ENCODE measurements around the gene EXOC6B. TPM values are rescaled to one million over a fixed set of nuclear protein-coding genes. Genes with fewer than 3 reads are reported as not detected.

Gene EXOC6B
- total and polyA plus RNA-seq, 12 donors, result 16.3 to 243 (median 144) TPM

GRCh38 chr2:72278046-72278445 is 547.8 kb downstream of the EXOC6B start:
- Histone ChIP-seq H3K9me3 (peaks cover 0 to 4% (median 0%) of the 10 kb centered on the region in 11 donors), H3K27me3 (no peaks in the 10 kb centered on the region), H3K4me3 (no peak overlapping the region), H3K27ac (no peak overlapping the region), H3K4me1 (peaks cover 0 to 48% (median 7%) of the 10 kb centered on the region in 9 donors), H3K36me3 (no peaks in the 10 kb centered on the region)
- no peak for TF ChIP-seq CTCF (IDR thresholded peaks at IDR 0.05)
- peak in 2 of 8 donors; percentile 60 to 73 for ATAC-seq
- intact Hi-C loops (cut with DNase I), result no loop called here
- DNase-seq, result no peak

GRCh38 chr2:72276876-72277275 is 549.0 kb downstream of the EXOC6B start:
- WGBS, 2 donors, result 57 to 67% methylated on average over 1 of the region's 1 CpG
- Histone ChIP-seq H3K27ac (no peak overlapping the region), H3K4me1 (peaks cover 0 to 57% (median 10%) of the 10 kb centered on the region in 9 donors), H3K36me3 (no peaks in the 10 kb centered on the region), H3K9me3 (no peaks in the 10 kb centered on the region), H3K4me3 (no peak overlapping the region), H3K27me3 (no peaks in the 10 kb centered on the region)
- ATAC-seq (no peak), DNase-seq (no peak)
- intact Hi-C loops (cut with DNase I), result no loop called here
- TF ChIP-seq CTCF (IDR thresholded peaks at IDR 0.05), result no peak

- Histone ChIP-seq H3K4me1 (peaks cover 2 to 62% (median 16%) of the 10 kb centered on the region in 9 donors), H3K36me3 (no peaks in the 10 kb centered on the region), H3K27me3 (no peaks in the 10 kb centered on the region), H3K27ac (no peak overlapping the region), H3K9me3 (no peaks in the 10 kb centered on the region), H3K4me3 (no peak overlapping the region)
- TF ChIP-seq CTCF (IDR thresholded peaks at IDR 0.05), result no peak
- intact Hi-C loops (cut with DNase I), result no loop called here
- 76 to 80% methylated on average over 1 of the region's 1 CpG for WGBS, 2 donors
- no peak for ATAC-seq
- no peak for DNase-seq
These were observed 549.5 kb downstream of the EXOC6B start for GRCh38 chr2:72276356-72276755.

- Histone ChIP-seq H3K36me3 (no peaks in the 10 kb centered on the region), H3K27me3 (no peaks in the 10 kb centered on the region), H3K4me3 (no peak overlapping the region), H3K27ac (no peak overlapping the region), H3K4me1 (peaks cover 7 to 75% (median 25%) of the 10 kb centered on the region in 9 donors), H3K9me3 (no peaks in the 10 kb centered on the region)
- no peak for ATAC-seq
- 81 to 83% methylated on average over 2 of the region's 2 CpGs for WGBS, 2 donors
- TF ChIP-seq CTCF (IDR thresholded peaks at IDR 0.05), result no peak
- no peak for DNase-seq
- intact Hi-C loops (cut with DNase I), result no loop called here
These were observed 550.7 kb downstream of the EXOC6B start for GRCh38 chr2:72275084-72275483.

Measured in heart right ventricle (tissue), 16 donors.